NB4 (cell line): ENCODE results near the gene RUFY3.
"Not testable (repeated sequence)": the region's sequence is repeated elsewhere in the genome, so short reads cannot be mapped to it uniquely, and the experiment has no call there.

ENCODE experiments used
- DNase-seq: peaks from one replicate; pipeline ENCODE4 v3.0.0; 2010; ENCODE audit warnings: low read depth
- H3K4me3 ChIP-seq: one replicate; pipeline ENCODE4 v1.5.1; 2011; ENCODE audit warnings: mild to moderate bottlenecking, low read depth, low read length, moderate library complexity
- MYC ChIP-seq: IDR thresholded peaks from 2 replicates; pipeline ENCODE4 v1.6.1; 2011; ENCODE audit warnings: low read depth, low read length
- POLR2A ChIP-seq: IDR thresholded peaks from 2 replicates; pipeline ENCODE4 v1.6.1; 2011; ENCODE audit warnings: mild to moderate bottlenecking; ENCODE audit not compliant: insufficient read length; ENCODE audit errors: extremely low read depth
- TF ChIP-seq, protein P1 (sequence below): IDR thresholded peaks from 2 replicates; pipeline ENCODE4 v1.6.1; 2011; ENCODE audit warnings: low read depth, low read length
- TF ChIP-seq, protein P2 (sequence below): IDR thresholded peaks from one replicate; pipeline ENCODE4 v1.5.1; 2012; ENCODE audit warnings: low read depth, low read length

The RUFY3 gene

DNA sequence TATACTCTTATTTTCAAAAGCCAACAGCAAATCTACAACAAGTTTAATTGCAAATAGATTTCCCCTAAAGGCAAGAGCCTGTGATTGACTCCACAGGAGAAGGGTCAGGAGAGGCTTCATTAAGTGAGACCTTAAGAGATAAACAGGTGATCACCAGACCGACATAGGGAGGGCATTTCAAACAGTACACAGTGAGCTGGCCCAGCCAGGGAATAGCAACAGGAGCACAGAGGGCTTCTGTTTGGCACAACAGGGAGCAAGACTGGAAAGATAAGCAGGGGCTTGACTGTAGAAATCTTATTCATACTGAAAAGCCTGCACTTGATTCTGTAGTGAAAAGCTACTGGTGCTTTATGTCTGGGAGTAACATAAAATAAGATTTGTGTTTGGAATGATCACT lies 3.9 kb downstream of the RUFY3 start:
- TF ChIP-seq, protein P1, sequence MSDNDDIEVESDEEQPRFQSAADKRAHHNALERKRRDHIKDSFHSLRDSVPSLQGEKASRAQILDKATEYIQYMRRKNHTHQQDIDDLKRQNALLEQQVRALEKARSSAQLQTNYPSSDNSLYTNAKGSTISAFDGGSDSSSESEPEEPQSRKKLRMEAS = no peak
- no peak for TF ChIP-seq MYC
- TF ChIP-seq, protein P2, sequence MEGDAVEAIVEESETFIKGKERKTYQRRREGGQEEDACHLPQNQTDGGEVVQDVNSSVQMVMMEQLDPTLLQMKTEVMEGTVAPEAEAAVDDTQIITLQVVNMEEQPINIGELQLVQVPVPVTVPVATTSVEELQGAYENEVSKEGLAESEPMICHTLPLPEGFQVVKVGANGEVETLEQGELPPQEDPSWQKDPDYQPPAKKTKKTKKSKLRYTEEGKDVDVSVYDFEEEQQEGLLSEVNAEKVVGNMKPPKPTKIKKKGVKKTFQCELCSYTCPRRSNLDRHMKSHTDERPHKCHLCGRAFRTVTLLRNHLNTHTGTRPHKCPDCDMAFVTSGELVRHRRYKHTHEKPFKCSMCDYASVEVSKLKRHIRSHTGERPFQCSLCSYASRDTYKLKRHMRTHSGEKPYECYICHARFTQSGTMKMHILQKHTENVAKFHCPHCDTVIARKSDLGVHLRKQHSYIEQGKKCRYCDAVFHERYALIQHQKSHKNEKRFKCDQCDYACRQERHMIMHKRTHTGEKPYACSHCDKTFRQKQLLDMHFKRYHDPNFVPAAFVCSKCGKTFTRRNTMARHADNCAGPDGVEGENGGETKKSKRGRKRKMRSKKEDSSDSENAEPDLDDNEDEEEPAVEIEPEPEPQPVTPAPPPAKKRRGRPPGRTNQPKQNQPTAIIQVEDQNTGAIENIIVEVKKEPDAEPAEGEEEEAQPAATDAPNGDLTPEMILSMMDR = no peak
- TF ChIP-seq POLR2A = no peak
- no peak for DNase-seq
- no peak overlapping the region for H3K4me3 ChIP-seq

DNA sequence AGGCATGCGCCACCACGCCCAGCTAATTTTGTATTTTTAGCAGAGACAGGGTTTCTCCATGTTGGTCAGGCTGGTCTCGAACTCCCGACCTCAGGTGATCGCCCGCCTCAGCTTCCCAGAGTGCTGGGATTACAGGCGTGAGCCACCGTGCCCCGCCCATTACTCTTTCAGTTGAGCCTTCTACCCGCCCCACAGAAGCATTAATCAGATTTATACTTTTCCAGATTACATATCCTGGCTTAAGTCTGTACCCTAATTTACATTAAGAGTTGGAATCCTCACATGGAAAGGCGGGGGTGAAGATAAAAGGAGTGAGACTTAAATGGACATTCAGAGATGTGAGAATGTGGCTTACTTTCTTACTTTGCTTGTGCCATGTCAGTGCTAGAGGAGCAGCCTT lies 4.8 kb downstream of the RUFY3 start:
- DNase-seq, H3K4me3 ChIP-seq: not testable (repeated sequence)

DNA sequence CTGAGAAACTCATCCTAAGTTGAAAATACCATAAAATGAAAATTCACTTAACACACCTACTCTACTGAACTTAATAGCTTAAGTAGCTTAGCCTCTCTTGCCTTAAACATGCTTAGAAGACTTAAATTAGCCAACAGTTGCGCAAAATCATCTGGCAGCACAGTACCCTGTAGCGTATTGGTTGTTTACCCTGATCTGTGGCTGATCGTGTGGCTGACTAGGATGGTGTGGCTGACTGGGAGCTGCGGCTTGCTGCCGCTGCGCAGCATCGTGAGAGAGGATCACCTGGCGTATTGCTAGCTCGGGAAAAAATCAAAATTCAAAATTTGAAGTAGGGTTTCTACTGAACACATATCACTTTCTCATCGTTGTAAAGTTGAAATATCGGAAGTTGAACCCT lies 6.3 kb downstream of the RUFY3 start:
- TF ChIP-seq POLR2A = no peak
- no peak for TF ChIP-seq MYC
- TF ChIP-seq, protein P1 = no peak
- TF ChIP-seq, protein P2 = no peak
- DNase-seq = peak; percentile 66
- H3K4me3 ChIP-seq = no peak overlapping the region

DNA sequence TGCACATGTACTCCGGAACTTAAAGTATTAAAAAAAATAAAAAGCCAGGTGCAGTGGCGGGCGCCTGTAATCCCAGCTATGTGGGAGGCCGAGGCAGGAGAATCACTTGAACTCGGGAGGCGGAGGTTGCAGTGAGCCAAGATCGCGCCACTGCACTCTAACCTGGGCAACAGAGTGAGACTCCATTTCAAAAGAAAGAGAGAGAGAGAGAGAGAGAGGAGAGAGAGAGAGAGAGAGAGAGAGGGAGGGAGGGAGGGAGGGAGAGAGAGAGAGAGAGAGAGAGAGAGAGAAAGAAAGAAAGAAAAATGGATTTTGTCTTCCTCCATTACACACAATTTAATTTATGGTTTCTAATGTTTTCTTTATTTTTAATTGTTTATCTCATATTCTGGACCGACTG lies 11.1 kb downstream of the RUFY3 start:
- not testable (repeated sequence) for H3K4me3 ChIP-seq, DNase-seq

DNA sequence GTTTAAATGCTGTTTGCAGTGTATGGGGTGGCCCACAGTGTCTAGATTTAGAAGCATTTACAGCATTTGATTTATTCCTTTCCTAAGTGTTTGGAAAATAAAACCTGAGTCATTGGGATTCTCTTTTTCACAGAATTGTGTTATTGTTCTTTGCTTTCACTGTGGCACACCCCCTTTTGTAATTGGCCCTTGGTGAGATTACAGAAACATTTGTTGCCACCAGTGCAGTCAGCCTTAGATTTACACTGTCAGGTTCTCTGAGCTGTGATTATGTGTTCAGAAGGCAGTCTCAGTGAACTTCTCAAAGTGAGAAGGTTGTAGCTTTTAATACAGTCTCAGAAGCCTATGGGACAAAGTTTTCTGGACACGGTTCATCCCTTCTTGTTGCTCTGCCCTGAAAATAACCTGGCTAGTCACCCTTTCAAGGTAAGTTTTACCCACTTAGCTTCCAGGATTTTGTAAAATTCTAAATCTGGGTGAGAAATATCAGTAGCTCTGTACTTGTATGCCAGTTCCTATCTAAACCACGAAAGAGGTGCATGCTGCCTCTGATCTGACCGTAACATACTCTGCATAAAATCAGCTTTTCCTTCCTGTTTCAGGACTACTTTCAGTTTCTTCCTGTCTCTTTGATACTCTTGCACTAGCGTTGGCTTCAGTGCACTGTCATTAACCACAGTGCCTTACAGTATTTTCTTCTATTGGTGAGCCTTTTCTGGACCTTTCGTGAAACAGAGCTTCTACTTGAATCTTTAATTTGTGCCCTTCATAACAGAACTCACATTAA lies 12.6 kb downstream of the RUFY3 start:
- peak; percentile 81 for DNase-seq
- TF ChIP-seq, protein P1 = no peak
- TF ChIP-seq POLR2A = no peak
- TF ChIP-seq, protein P2 = no peak
- no peak for TF ChIP-seq MYC
- peak overlapping the region; percentile 73 for H3K4me3 ChIP-seq

DNA sequence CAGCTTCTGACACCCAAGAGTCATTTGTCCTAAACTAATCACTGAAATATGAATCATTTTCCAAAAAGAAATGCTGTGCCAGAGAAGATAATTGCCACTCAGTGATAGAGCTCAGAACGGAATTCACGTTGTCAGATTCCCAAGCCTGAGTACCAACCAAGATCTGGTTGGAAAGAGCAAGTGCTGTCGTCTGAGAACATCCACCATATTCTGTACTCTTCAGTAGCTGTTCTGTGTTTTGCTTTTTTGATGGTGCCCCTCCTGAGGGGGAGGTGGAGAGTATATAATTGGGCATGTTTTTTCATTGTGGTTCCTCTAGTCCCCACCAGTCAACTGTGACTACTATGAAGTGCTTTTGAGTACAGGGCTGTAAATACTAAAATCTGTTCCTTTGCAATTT lies 13.2 kb downstream of the RUFY3 start:
- H3K4me3 ChIP-seq = peak overlapping the region; percentile 73
- DNase-seq = peak; percentile 31
- TF ChIP-seq, protein P2 = no peak
- TF ChIP-seq, protein P1 = no peak
- no peak for TF ChIP-seq MYC
- TF ChIP-seq POLR2A = no peak

DNA sequence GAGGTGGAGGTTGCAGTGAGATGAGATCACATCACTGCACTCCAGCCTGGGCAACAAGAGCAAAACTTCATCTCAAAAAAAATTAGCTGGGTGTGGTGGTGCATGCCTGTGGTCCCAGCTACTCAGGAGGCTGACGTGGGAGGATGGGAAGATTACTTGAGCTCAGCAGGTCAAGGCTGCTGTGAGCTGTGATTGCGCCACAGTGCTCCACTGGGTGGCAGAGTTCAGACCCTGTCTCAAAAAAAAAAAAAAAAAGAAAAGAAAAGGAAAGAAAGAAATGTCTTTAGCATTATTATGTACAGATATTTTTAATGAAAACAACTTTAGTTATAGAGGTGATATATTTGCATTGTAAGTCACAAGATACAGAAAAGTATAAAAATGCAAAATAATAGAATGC lies 14.2 kb downstream of the RUFY3 start:
- DNase-seq = peak; percentile 84
- TF ChIP-seq, protein P2 = peak; percentile 15
- not testable (repeated sequence) for H3K4me3 ChIP-seq
